Measurements from ENCODE around the gene FXYD1.

DNA sequence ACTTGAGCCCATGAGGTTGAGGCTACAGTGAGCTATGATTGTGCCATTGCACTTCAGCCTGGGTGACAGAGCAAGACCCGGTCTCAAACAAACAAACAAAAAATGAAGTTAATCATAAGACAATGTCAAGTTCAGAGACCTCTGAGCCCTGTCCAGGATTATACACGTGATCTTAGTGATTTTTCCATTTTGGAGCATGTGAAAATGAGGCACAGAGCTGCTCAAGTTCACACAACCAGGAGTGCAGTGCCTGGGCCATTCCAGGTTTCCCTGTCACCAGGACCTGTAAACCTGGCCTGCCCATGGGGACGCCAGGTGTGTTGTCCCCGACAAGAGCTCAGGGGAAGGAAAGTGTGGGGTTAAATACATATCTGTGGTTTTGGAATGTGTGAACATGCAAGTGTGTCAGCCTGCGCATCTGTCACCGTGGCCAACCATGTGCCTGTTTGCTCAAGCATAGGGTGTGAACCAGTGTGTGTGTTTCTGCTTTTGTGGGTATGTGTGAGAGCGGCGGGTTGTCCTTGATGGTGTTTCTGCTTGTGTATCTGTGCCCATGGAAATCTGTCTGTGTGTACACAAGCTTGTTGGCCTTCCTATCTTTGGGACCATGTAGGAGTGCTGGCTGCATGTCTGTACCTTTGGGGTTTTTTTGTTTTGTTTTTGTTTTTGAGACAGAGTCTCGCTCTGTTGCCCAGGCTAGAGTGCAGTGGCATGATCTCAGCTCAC, 1.5 kb upstream of the FXYD1 start:
- TF ChIP-seq, protein P1, sequence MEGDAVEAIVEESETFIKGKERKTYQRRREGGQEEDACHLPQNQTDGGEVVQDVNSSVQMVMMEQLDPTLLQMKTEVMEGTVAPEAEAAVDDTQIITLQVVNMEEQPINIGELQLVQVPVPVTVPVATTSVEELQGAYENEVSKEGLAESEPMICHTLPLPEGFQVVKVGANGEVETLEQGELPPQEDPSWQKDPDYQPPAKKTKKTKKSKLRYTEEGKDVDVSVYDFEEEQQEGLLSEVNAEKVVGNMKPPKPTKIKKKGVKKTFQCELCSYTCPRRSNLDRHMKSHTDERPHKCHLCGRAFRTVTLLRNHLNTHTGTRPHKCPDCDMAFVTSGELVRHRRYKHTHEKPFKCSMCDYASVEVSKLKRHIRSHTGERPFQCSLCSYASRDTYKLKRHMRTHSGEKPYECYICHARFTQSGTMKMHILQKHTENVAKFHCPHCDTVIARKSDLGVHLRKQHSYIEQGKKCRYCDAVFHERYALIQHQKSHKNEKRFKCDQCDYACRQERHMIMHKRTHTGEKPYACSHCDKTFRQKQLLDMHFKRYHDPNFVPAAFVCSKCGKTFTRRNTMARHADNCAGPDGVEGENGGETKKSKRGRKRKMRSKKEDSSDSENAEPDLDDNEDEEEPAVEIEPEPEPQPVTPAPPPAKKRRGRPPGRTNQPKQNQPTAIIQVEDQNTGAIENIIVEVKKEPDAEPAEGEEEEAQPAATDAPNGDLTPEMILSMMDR (IDR thresholded peaks at IDR 0.05), result no peak
- TF ChIP-seq POLR2A (IDR thresholded peaks at IDR 0.05), result peak in 1 of 3 donors; percentile 16
